ENCODE data around the gene EAF2. TPM values are rescaled to one million over a fixed set of nuclear protein-coding genes. Genes with fewer than 3 reads are reported as not detected.

EAF2 gene
- total RNA-seq, 4 donors from 2014 or later, result 1.3 to 4.5 (median 1.4) TPM; not detected in 1

Other genes starting within 250 kb of the EAF2 start
- not detected for gene FBXO40, start 241.8 kb upstream of the EAF2 start, total RNA-seq
- gene HCLS1, start 174.3 kb upstream of the EAF2 start, total RNA-seq, result 10 to 100 TPM in 2 of 4 donors, 1 to 10 TPM in 2; 8.8 to 21.9 (median 13.2) TPM
- 10 to 100 TPM; 42.8 to 64.3 (median 48.5) TPM for gene GOLGB1, start 85.5 kb upstream of the EAF2 start, total RNA-seq
- 10 to 100 TPM; 13.2 to 19.6 (median 17.7) TPM for gene IQCB1, start 149 bp upstream of the EAF2 start, total RNA-seq
- 1 to 10 TPM in 2 of 4 donors, under 1 TPM in 2; 0.42 to 2.9 (median 1.5) TPM for gene SLC15A2, start 59.2 kb downstream of the EAF2 start, total RNA-seq
- gene ILDR1, start 187.0 kb downstream of the EAF2 start, total RNA-seq, result 1 to 10 TPM; 1.8 to 4.0 (median 2.4) TPM
- gene CD86, start 220.2 kb downstream of the EAF2 start, total RNA-seq, result 1 to 10 TPM in 3 of 4 donors, under 1 TPM in 1; 0.91 to 3.6 (median 2.7) TPM

Data from lower leg skin (tissue), 4 donors.